ENCODE data around the gene CERS4.

Gene CERS4

DNA sequence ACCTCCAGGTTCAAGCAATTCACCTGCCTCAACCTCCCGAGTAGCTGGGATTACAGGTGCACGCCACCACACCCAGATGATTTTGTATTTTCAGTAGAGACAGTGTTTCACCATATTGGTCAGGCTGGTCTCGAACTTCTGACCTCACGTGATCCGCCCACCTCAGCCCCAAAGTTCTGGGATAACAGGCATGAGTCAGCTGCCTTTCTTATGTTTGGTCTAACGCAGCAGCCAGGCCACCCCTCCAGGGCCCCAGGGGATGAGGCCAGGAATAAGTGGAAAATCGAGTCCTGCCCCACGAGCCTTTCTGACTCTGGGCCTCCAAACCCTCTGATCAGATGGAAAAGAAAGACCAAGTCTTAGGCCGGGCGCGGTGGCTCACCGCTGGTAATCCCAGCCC, 44.5 kb downstream of the CERS4 start:
- Histone ChIP-seq H3K27me3 (ENCODE audit: insufficient read depth, low read length, poor library complexity) (no peaks in the 10 kb centered on the region), H3K4me2 (ENCODE audit: insufficient read depth, low read length) (no peak overlapping the region), H3K36me3 (ENCODE audit: insufficient read depth, low read length) (no peaks in the 10 kb centered on the region), H3K9me3 (ENCODE audit: insufficient read depth, low read length, severe bottlenecking) (no peaks in the 10 kb centered on the region), H3K27ac (ENCODE audit: low read length) (no peak overlapping the region), H4K20me1 (ENCODE audit: insufficient read depth, low read length) (no peaks in the 10 kb centered on the region), H3K79me2 (ENCODE audit: insufficient read depth, low read length) (no peaks in the 10 kb centered on the region), H3K9ac (ENCODE audit: low read depth, low read length) (no peak overlapping the region), H2AFZ (ENCODE audit: low read depth, low read length) (no peak overlapping the region), H3K4me1 (ENCODE audit: insufficient read depth, low read length) (peaks cover 3% of the 10 kb centered on the region; the same call in 1 of the 2 replicates), H3K4me3 (ENCODE audit: low read depth in 1 of 2, low read length in 2 of 2) (no peak overlapping the region)
- TF ChIP-seq, protein P1, sequence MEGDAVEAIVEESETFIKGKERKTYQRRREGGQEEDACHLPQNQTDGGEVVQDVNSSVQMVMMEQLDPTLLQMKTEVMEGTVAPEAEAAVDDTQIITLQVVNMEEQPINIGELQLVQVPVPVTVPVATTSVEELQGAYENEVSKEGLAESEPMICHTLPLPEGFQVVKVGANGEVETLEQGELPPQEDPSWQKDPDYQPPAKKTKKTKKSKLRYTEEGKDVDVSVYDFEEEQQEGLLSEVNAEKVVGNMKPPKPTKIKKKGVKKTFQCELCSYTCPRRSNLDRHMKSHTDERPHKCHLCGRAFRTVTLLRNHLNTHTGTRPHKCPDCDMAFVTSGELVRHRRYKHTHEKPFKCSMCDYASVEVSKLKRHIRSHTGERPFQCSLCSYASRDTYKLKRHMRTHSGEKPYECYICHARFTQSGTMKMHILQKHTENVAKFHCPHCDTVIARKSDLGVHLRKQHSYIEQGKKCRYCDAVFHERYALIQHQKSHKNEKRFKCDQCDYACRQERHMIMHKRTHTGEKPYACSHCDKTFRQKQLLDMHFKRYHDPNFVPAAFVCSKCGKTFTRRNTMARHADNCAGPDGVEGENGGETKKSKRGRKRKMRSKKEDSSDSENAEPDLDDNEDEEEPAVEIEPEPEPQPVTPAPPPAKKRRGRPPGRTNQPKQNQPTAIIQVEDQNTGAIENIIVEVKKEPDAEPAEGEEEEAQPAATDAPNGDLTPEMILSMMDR (IDR thresholded peaks at IDR 0.05; ENCODE audit: borderline replicate concordance, extremely low read depth, low read length, poor library complexity, severe bottlenecking): no peak
- no peak for TF ChIP-seq EZH2 (IDR thresholded peaks at IDR 0.05; ENCODE audit: borderline replicate concordance, low read depth, low read length, severe bottlenecking)
- DNase-seq (no peak), ATAC-seq (ENCODE audit: insufficient read depth, low read depth) (no peak)

DNA sequence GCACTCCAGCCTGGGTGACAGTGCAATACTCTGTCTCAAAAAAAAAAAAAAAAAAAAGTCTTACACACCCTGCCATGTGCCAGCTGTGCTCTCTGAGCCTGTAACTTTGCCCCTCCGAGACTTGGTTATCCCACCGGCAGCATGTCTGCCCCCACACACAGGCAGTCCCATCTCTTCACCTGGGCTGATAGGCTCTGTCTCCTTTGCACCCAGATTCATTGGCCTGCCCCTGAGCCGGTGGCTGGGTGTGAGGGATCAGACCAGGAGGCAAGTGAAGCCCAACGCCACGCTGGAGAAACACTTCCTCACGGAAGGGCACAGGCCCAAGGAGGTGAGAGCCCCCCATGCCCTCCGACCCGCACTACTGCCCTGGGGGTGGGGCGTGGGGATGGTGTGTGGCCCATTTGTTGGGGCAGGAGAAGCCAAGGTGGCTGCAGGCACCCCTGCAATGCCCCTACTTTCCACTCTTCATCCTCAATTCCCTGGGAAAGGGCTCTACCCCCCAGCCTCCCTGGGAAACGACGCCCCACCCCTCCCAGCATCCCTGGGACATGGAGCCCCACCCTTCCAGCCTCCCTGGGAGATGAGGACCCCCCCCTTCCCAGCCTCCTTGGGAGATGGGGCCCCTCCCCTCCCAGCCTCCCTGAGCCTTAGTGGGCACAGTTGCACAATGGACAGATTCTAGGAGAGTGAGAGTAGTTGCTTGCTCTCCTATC, 45.3 kb downstream of the CERS4 start:
- Histone ChIP-seq H2AFZ (ENCODE audit: low read depth, low read length) (no peak overlapping the region), H3K36me3 (ENCODE audit: insufficient read depth, low read length) (no peaks in the 10 kb centered on the region), H3K27ac (ENCODE audit: low read length) (no peak overlapping the region), H3K4me2 (ENCODE audit: insufficient read depth, low read length) (no peak overlapping the region), H3K79me2 (ENCODE audit: insufficient read depth, low read length) (no peaks in the 10 kb centered on the region), H3K9ac (ENCODE audit: low read depth, low read length) (no peak overlapping the region), H3K4me1 (ENCODE audit: insufficient read depth, low read length) (peaks cover 3% of the 10 kb centered on the region; the same call in 1 of the 2 replicates), H3K9me3 (ENCODE audit: insufficient read depth, low read length, severe bottlenecking) (no peaks in the 10 kb centered on the region), H3K4me3 (ENCODE audit: low read depth in 1 of 2, low read length in 2 of 2) (no peak overlapping the region), H4K20me1 (ENCODE audit: insufficient read depth, low read length) (no peaks in the 10 kb centered on the region), H3K27me3 (ENCODE audit: insufficient read depth, low read length, poor library complexity) (no peaks in the 10 kb centered on the region)
- TF ChIP-seq, protein P1 (IDR thresholded peaks at IDR 0.05; ENCODE audit: borderline replicate concordance, extremely low read depth, low read length, poor library complexity, severe bottlenecking): no peak
- no peak for TF ChIP-seq EZH2 (IDR thresholded peaks at IDR 0.05; ENCODE audit: borderline replicate concordance, low read depth, low read length, severe bottlenecking)
- DNase-seq: no peak
- no peak for ATAC-seq (ENCODE audit: insufficient read depth, low read depth)

DNA sequence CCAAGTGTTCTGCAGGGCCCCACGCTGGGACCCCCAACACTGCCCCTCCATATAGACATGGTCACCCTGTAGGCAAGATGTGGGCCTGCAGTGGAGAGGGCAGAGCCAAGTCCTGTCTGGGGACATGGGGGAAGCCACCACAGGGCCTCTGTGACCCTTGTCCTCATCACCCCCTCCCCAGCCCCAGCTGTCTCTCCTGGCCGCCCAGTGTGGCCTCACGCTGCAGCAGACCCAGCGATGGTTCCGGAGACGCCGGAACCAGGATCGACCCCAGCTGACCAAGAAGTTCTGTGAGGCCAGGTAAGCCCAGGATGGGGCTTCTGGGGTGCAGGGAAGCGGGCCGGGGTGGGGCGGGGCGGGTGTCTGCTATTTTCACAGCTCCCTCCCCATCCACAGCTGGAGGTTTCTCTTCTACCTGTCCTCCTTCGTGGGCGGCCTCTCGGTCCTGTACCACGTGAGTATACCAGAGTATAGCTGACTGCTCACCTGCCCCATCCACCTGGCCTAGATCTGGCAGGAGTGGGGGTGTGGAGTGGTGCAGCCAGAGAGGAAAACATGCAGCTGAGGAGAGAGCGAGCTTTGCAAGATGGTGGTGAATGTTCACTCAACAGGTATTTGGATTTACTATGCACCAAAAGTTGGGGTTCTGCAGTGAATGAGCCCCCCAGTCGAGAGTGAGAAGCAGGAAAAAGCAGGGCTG, 46.4 kb downstream of the CERS4 start:
- H3K79me2 ChIP-seq (ENCODE audit: insufficient read depth, low read length): no peaks in the 10 kb centered on the region
- H3K4me2 ChIP-seq (ENCODE audit: insufficient read depth, low read length): no peak overlapping the region
- no peaks in the 10 kb centered on the region for H3K9me3 ChIP-seq (ENCODE audit: insufficient read depth, low read length, severe bottlenecking)
- H4K20me1 ChIP-seq (ENCODE audit: insufficient read depth, low read length): no peaks in the 10 kb centered on the region
- DNase-seq: no peak
- peaks cover 3% of the 10 kb centered on the region; the same call in 1 of the 2 replicates for H3K4me1 ChIP-seq (ENCODE audit: insufficient read depth, low read length)
- no peaks in the 10 kb centered on the region for H3K27me3 ChIP-seq (ENCODE audit: insufficient read depth, low read length, poor library complexity)
- TF ChIP-seq EZH2 (IDR thresholded peaks at IDR 0.05; ENCODE audit: borderline replicate concordance, low read depth, low read length, severe bottlenecking): no peak
- TF ChIP-seq, protein P1 (IDR thresholded peaks at IDR 0.05; ENCODE audit: borderline replicate concordance, extremely low read depth, low read length, poor library complexity, severe bottlenecking): no peak
- ATAC-seq (ENCODE audit: insufficient read depth, low read depth): no peak
- no peaks in the 10 kb centered on the region for H3K36me3 ChIP-seq (ENCODE audit: insufficient read depth, low read length)
- H3K9ac ChIP-seq (ENCODE audit: low read depth, low read length): no peak overlapping the region
- H2AFZ ChIP-seq (ENCODE audit: low read depth, low read length): no peak overlapping the region
- H3K4me3 ChIP-seq (ENCODE audit: low read depth in 1 of 2, low read length in 2 of 2): no peak overlapping the region
- no peak overlapping the region for H3K27ac ChIP-seq (ENCODE audit: low read length)

Measured in DND-41 (cell line).